Measurements from ENCODE around the gene FSTL4. TPM values are rescaled to one million over a fixed set of nuclear protein-coding genes. Genes with fewer than 3 reads are reported as not detected.

The FSTL4 gene
- total RNA-seq, 4 donors from 2014 or later = 0.18 to 0.27 (median 0.20) TPM; not detected in 1

DNA sequence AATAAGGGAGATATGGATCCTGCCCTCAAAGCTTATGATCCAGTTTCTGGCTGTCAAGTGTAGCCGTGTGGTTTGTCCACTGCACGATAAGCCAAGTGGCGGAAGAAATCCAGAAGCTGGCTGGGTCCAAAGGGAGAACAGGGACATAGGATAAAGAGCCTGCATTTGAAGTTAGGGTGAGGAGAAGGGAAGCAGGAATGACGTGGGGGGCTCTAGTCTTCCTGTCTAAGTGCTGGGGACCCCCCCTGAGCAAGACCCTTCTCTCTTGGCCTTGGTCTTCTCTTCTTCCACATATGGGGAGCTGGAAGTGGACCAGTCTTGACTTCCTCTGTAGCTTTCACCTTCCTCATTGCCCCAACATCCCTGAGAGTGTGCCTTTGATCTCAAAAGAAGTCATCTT is 186.6 kb downstream of the FSTL4 start:
- TF ChIP-seq POLR2A (IDR thresholded peaks at IDR 0.05) = no peak
- TF ChIP-seq, protein P1, sequence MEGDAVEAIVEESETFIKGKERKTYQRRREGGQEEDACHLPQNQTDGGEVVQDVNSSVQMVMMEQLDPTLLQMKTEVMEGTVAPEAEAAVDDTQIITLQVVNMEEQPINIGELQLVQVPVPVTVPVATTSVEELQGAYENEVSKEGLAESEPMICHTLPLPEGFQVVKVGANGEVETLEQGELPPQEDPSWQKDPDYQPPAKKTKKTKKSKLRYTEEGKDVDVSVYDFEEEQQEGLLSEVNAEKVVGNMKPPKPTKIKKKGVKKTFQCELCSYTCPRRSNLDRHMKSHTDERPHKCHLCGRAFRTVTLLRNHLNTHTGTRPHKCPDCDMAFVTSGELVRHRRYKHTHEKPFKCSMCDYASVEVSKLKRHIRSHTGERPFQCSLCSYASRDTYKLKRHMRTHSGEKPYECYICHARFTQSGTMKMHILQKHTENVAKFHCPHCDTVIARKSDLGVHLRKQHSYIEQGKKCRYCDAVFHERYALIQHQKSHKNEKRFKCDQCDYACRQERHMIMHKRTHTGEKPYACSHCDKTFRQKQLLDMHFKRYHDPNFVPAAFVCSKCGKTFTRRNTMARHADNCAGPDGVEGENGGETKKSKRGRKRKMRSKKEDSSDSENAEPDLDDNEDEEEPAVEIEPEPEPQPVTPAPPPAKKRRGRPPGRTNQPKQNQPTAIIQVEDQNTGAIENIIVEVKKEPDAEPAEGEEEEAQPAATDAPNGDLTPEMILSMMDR (IDR thresholded peaks at IDR 0.05 in 4 of 5, conservative IDR thresholded peaks at IDR 0.05 in 1 of 5) = no peak
- Histone ChIP-seq H3K9me3 (no peaks in the 10 kb centered on the region), H3K27ac (no peak overlapping the region), H3K36me3 (no peaks in the 10 kb centered on the region), H3K4me1 (no peaks in the 10 kb centered on the region), H3K4me3 (no peak overlapping the region), H3K27me3 (no peaks in the 10 kb centered on the region)
- no peak for DNase-seq
- intact Hi-C loops (cut with DNase I; ENCODE audit: low total_unique reads) = loop anchor here (10.0 kb wide), 1 partner anchor 519 kb away; no protein-coding TSS in a partner anchor
- ATAC-seq = no peak
- in situ Hi-C loops (cut with MboI; ENCODE audit: low sequenced_read_pairs in 4 of 4) = loop anchor here in 2 of 4 donors (10.0 to 25.0 kb wide), 2 partner anchors 439 to 462 kb away; no protein-coding TSS in a partner anchor

DNA sequence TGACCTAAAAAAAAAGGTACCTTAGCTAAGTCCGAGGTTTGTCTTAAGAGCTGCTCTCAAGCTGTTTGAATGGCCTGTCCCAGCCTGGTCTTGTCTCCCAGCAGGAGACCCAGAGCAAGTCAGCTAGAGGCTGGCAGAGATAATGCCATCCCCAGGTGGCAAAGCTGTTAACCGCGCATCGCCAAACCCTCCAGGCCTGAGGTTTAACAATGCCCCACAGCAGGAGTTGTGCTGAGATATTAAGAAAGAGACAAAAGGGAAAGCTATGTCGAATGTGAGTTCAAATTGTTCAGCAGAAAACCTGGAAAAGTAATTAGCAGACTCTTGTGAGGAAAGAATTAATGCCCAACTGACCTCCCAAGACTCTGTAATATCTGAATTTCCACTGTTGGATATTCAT is 187.1 kb downstream of the FSTL4 start:
- in situ Hi-C loops (cut with MboI; ENCODE audit: low sequenced_read_pairs in 4 of 4) (loop anchor here in 2 of 4 donors (10.0 to 25.0 kb wide), 2 partner anchors 440 to 462 kb away; no protein-coding TSS in a partner anchor), intact Hi-C loops (cut with DNase I; ENCODE audit: low total_unique reads) (loop anchor here (10.0 kb wide), 1 partner anchor 520 kb away; no protein-coding TSS in a partner anchor)
- no peak for TF ChIP-seq POLR2A (IDR thresholded peaks at IDR 0.05)
- TF ChIP-seq, protein P1 (IDR thresholded peaks at IDR 0.05 in 4 of 5, conservative IDR thresholded peaks at IDR 0.05 in 1 of 5) = no peak
- Histone ChIP-seq H3K4me1 (no peaks in the 10 kb centered on the region), H3K36me3 (no peaks in the 10 kb centered on the region), H3K9me3 (no peaks in the 10 kb centered on the region), H3K4me3 (no peak overlapping the region), H3K27ac (no peak overlapping the region), H3K27me3 (no peaks in the 10 kb centered on the region)
- ATAC-seq = no peak
- DNase-seq = no peak

DNA sequence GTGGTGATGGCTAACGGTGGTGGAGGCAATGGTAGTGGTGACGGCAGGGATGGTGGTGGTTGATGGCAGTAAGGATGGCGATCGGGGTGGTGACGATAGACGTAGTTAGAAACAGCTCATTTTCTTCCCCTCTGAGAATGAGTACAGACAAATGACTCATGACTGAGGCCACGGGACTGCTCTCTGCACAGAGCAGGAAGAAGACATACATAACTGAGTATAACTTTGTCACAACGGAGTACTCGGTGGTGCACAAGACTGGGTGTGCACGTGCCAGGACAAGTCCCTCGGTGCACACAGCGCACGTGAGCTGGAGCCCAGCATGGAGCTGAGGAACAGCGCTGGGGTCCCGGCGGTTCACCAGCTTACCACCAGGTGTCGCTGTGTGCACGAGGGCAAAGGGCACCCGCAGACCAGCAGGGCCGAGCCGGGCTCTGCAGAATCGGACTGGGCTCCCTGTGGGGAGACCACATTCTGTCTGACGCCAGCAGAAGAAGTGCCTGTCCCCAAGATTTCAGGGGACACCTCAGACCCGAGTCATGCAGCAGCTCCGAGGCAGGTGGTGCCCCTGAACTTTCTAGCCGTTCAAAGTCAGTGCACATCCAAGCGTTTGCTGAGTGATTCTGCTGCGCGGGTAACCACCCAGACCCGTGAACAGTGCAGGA is 188.6 kb downstream of the FSTL4 start:
- intact Hi-C loops (cut with DNase I; ENCODE audit: low total_unique reads) (loop anchor here (10.0 kb wide), 1 partner anchor 521 kb away; no protein-coding TSS in a partner anchor), in situ Hi-C loops (cut with MboI; ENCODE audit: low sequenced_read_pairs in 4 of 4) (loop anchor here in 2 of 4 donors (10.0 to 25.0 kb wide), 2 partner anchors 439 to 441 kb away; no protein-coding TSS in a partner anchor)
- peak; percentile 26 to 29 for DNase-seq
- peak; percentile 50 to 72 for ATAC-seq
- Histone ChIP-seq H3K9me3 (no peaks in the 10 kb centered on the region), H3K36me3 (no peaks in the 10 kb centered on the region), H3K4me1 (no peaks in the 10 kb centered on the region), H3K27ac (no peak overlapping the region), H3K27me3 (no peaks in the 10 kb centered on the region), H3K4me3 (no peak overlapping the region)
- TF ChIP-seq, protein P1 (IDR thresholded peaks at IDR 0.05 in 4 of 5, conservative IDR thresholded peaks at IDR 0.05 in 1 of 5) = peak; percentile 76 to 88 (median 81)
- no peak for TF ChIP-seq POLR2A (IDR thresholded peaks at IDR 0.05)

DNA sequence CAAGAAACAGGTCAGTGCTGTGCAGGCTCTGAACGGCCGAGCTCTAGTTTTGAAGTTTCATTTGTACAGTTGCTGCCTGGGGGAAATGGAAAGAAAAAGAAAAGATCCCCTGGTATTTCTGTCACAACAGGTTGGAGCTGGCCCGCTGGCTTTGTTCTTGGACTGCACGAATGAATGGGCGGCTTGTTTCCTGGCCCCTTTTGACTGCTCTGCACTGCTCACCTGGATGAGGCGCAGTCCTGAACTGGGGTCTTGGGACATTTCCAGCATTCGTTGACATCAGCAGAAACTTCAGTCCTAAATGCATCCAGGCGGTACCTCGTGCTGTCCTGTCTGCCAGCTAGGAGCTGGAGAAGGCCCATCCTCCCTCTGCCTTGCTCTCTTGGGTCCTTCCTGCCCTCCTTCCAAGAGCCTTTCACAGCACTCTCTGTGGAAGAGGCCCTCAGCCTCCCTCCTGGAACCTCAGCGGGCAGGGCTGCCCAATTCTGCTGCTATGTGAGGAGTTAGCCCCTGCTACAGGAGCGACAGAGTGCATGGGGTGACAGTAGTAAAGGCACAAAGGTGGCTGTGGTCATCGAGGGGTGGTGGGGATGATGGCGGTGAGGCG is 189.2 kb downstream of the FSTL4 start:
- ATAC-seq = no peak
- intact Hi-C loops (cut with DNase I; ENCODE audit: low total_unique reads) (loop anchor here (10.0 kb wide), 1 partner anchor 522 kb away; no protein-coding TSS in a partner anchor), in situ Hi-C loops (cut with MboI; ENCODE audit: low sequenced_read_pairs in 4 of 4) (loop anchor here in 2 of 4 donors (10.0 to 25.0 kb wide), 2 partner anchors 439 to 442 kb away; no protein-coding TSS in a partner anchor)
- no peak for DNase-seq
- Histone ChIP-seq H3K27ac (no peak overlapping the region), H3K4me1 (no peaks in the 10 kb centered on the region), H3K36me3 (no peaks in the 10 kb centered on the region), H3K9me3 (no peaks in the 10 kb centered on the region), H3K27me3 (no peaks in the 10 kb centered on the region), H3K4me3 (no peak overlapping the region)
- TF ChIP-seq, protein P1 (IDR thresholded peaks at IDR 0.05 in 4 of 5, conservative IDR thresholded peaks at IDR 0.05 in 1 of 5) = no peak
- no peak for TF ChIP-seq POLR2A (IDR thresholded peaks at IDR 0.05)

Measured in gastrocnemius medialis (tissue), 4 donors.